ENCODE data around the gene SLC16A4. TPM values are rescaled to one million over a fixed set of nuclear protein-coding genes. Genes with fewer than 3 reads are reported as not detected.
"Not testable (repeated sequence)": the region's sequence is repeated elsewhere in the genome, so short reads cannot be mapped to it uniquely, and the experiment has no call there.

SLC16A4 gene
- 25.8 and 26.3 TPM in 2 replicates for total RNA-seq
- long read RNA-seq, transcript SLC16A4-202 (8 exons, 2,082 nt): minor isoform, 9 of 160 reads
- long read RNA-seq, transcript SLC16A4-201 (9 exons, 2,632 nt): major isoform, 80 of 160 reads
- long read RNA-seq, transcript SLC16A4-210 (8 exons, 2,496 nt): minor isoform, 25 of 160 reads
- long read RNA-seq, partial matches to known transcripts: 19 of 160 reads
- long read RNA-seq, other reads (novel, unspliced or antisense): 20 of 160 reads

GRCh38 chr1:110390692-110391245 lies at the start of gene SLC16A4:
Gene SLC16A4 (minus strand): TSS chr1:110391026. CDS start chr1:110389323, 1,703 bp downstream.
- TF ChIP-seq CTCF (IDR thresholded peaks at IDR 0.05): no peak
- DNase-seq (ENCODE audit: extremely low spot score, unreplicated experiment): no peak
- peaks cover 51% of the 10 kb centered on the region for H3K4me1 Mint-ChIP-seq (ENCODE audit: unreplicated experiment)
- peak within 1 kb of the TSS; percentile 93 for H3K27ac Mint-ChIP-seq (ENCODE audit: unreplicated experiment)
- no peaks in the 10 kb centered on the region for H3K27me3 Mint-ChIP-seq (ENCODE audit: unreplicated experiment)
- peaks cover 5% of the 10 kb centered on the region for H3K36me3 Mint-ChIP-seq (ENCODE audit: unreplicated experiment)
- peak within 1 kb of the TSS; percentile 78 for H3K4me3 Mint-ChIP-seq (ENCODE audit: unreplicated experiment)
- no peaks in the 10 kb centered on the region for H3K9me3 Mint-ChIP-seq (ENCODE audit: unreplicated experiment)

- H3K4me3 Mint-ChIP-seq (ENCODE audit: unreplicated experiment); DNase-seq (ENCODE audit: extremely low spot score, unreplicated experiment); H3K27ac Mint-ChIP-seq (ENCODE audit: unreplicated experiment); H3K9me3 Mint-ChIP-seq (ENCODE audit: unreplicated experiment); H3K36me3 Mint-ChIP-seq (ENCODE audit: unreplicated experiment); H3K4me1 Mint-ChIP-seq (ENCODE audit: unreplicated experiment): not testable (repeated sequence)
- H3K27me3 Mint-ChIP-seq (ENCODE audit: unreplicated experiment): peaks cover 36% of the 10 kb centered on the region
Measured at GRCh38 chr1:110439873-110440272, 49.0 kb upstream of the SLC16A4 start.

GRCh38 chr1:110438893-110439292 lies 48.1 kb upstream of the SLC16A4 start:
- Mint-ChIP-seq H3K9me3 (ENCODE audit: unreplicated experiment) (no peaks in the 10 kb centered on the region), H3K36me3 (ENCODE audit: unreplicated experiment) (no peaks in the 10 kb centered on the region), H3K4me3 (ENCODE audit: unreplicated experiment) (no peak overlapping the region), H3K4me1 (ENCODE audit: unreplicated experiment) (peaks cover 2% of the 10 kb centered on the region), H3K27ac (ENCODE audit: unreplicated experiment) (no peak overlapping the region), H3K27me3 (ENCODE audit: unreplicated experiment) (peaks cover 38% of the 10 kb centered on the region)
- DNase-seq (ENCODE audit: extremely low spot score, unreplicated experiment): no peak
- TF ChIP-seq CTCF (IDR thresholded peaks at IDR 0.05): no peak

- peaks cover 38% of the 10 kb centered on the region for H3K27me3 Mint-ChIP-seq (ENCODE audit: unreplicated experiment)
- not testable (repeated sequence) for H3K36me3 Mint-ChIP-seq (ENCODE audit: unreplicated experiment); H3K4me1 Mint-ChIP-seq (ENCODE audit: unreplicated experiment); H3K27ac Mint-ChIP-seq (ENCODE audit: unreplicated experiment); H3K4me3 Mint-ChIP-seq (ENCODE audit: unreplicated experiment); DNase-seq (ENCODE audit: extremely low spot score, unreplicated experiment); H3K9me3 Mint-ChIP-seq (ENCODE audit: unreplicated experiment)
Measured at GRCh38 chr1:110437645-110438299, 46.9 kb upstream of the SLC16A4 start.

- H3K27me3 Mint-ChIP-seq (ENCODE audit: unreplicated experiment): peaks cover 36% of the 10 kb centered on the region
- H3K27ac Mint-ChIP-seq (ENCODE audit: unreplicated experiment): no peak overlapping the region
- TF ChIP-seq CTCF (IDR thresholded peaks at IDR 0.05): no peak
- no peaks in the 10 kb centered on the region for H3K36me3 Mint-ChIP-seq (ENCODE audit: unreplicated experiment)
- no peak for DNase-seq (ENCODE audit: extremely low spot score, unreplicated experiment)
- H3K9me3 Mint-ChIP-seq (ENCODE audit: unreplicated experiment): no peaks in the 10 kb centered on the region
- no peak overlapping the region for H3K4me3 Mint-ChIP-seq (ENCODE audit: unreplicated experiment)
- peaks cover 5% of the 10 kb centered on the region for H3K4me1 Mint-ChIP-seq (ENCODE audit: unreplicated experiment)
Measured at GRCh38 chr1:110436635-110437034, 45.8 kb upstream of the SLC16A4 start.

GRCh38 chr1:110434946-110435345 lies 44.1 kb upstream of the SLC16A4 start:
- Mint-ChIP-seq H3K9me3 (ENCODE audit: unreplicated experiment) (no peaks in the 10 kb centered on the region), H3K36me3 (ENCODE audit: unreplicated experiment) (no peaks in the 10 kb centered on the region), H3K4me1 (ENCODE audit: unreplicated experiment) (peaks cover 5% of the 10 kb centered on the region), H3K4me3 (ENCODE audit: unreplicated experiment) (no peak overlapping the region), H3K27me3 (ENCODE audit: unreplicated experiment) (peaks cover 51% of the 10 kb centered on the region), H3K27ac (ENCODE audit: unreplicated experiment) (no peak overlapping the region)
- no peak for DNase-seq (ENCODE audit: extremely low spot score, unreplicated experiment)
- TF ChIP-seq CTCF (IDR thresholded peaks at IDR 0.05): no peak

Data from osteocyte (in vitro differentiated cells).